OCI-LY1 (cell line): Measurements from ENCODE around the gene TTC21A.

Experiments used
- H2AFZ ChIP-seq: fragments of 200-600 bp; sonication (generic), shearing (Covaris generic); 2 replicates; pipeline ENCODE4 v1.6.0; 2014; ENCODE audit warnings: antibody characterized with exemption, mild to moderate bottlenecking, low read length
- H3F3A ChIP-seq: fragments of 200-600 bp; sonication (generic), shearing (Covaris generic); 2 replicates; pipeline ENCODE4 v1.6.0; 2014; ENCODE audit warnings: mild to moderate bottlenecking, antibody characterized with exemption, low read length, moderate library complexity; ENCODE audit not compliant: insufficient read depth
- H3K27ac ChIP-seq: fragments of 200-600 bp; sonication (generic); 2 replicates; pipeline ENCODE4 v1.5.1; 2014; ENCODE audit warnings: low read length, mixed run types, mild to moderate bottlenecking, low read depth; ENCODE audit not compliant: poor library complexity, severe bottlenecking
- H3K27me3 ChIP-seq: fragments of 200-600 bp; sonication (generic); 2 replicates; pipeline ENCODE4 v1.6.0; 2014; ENCODE audit warnings: antibody characterized with exemption, mild to moderate bottlenecking, low read length, moderate library complexity; ENCODE audit not compliant: insufficient read depth
- H3K36me3 ChIP-seq: fragments of 200-600 bp; sonication (generic); 2 replicates; pipeline ENCODE4 v1.6.1; 2014; ENCODE audit warnings: mild to moderate bottlenecking, antibody characterized with exemption, low read length, moderate library complexity, mixed read lengths; ENCODE audit not compliant: insufficient read depth
- H3K4me1 ChIP-seq: fragments of 200-600 bp; sonication (generic); 2 replicates; pipeline ENCODE4 v1.5.1; 2014; ENCODE audit warnings: mild to moderate bottlenecking, low read length, moderate library complexity; ENCODE audit not compliant: insufficient read depth, severe bottlenecking
- H3K4me2 ChIP-seq: fragments of 200-600 bp; sonication (generic), shearing (Covaris generic); 2 replicates; pipeline ENCODE4 v1.6.1; 2014; ENCODE audit warnings: low read length
- H3K4me3 ChIP-seq: fragments of 200-600 bp; sonication (generic); 2 replicates; pipeline ENCODE4 v1.5.1; 2014; ENCODE audit warnings: low read length, low read depth, mild to moderate bottlenecking, mixed read lengths; ENCODE audit not compliant: poor library complexity, severe bottlenecking
- H3K79me2 ChIP-seq: fragments of 200-600 bp; shearing (Covaris generic); 2 replicates; pipeline ENCODE4 v1.6.1; 2016; ENCODE audit warnings: mixed run types, low read length, mixed read lengths; ENCODE audit not compliant: insufficient read depth
- H3K9ac ChIP-seq: fragments of 200-600 bp; sonication (generic), shearing (Covaris generic); 2 replicates; pipeline ENCODE4 v1.6.1; 2014; ENCODE audit warnings: mild to moderate bottlenecking, low read length, mixed read lengths
- H3K9me2 ChIP-seq: fragments of 200-600 bp; sonication (generic), shearing (Covaris generic); 2 replicates; pipeline ENCODE4 v1.6.1; 2014; ENCODE audit warnings: low read depth, mild to moderate bottlenecking, low read length, mixed read lengths
- H3K9me3 ChIP-seq: fragments of 200-600 bp; shearing (Covaris generic); 2 replicates; pipeline ENCODE4 v1.6.1; 2014; ENCODE audit warnings: low read length, mixed read lengths
- H4K20me1 ChIP-seq: fragments of 200-600 bp; sonication (generic), shearing (Covaris generic); 2 replicates; pipeline ENCODE4 v1.6.0; 2016; ENCODE audit warnings: mild to moderate bottlenecking, low read length; ENCODE audit not compliant: insufficient read depth
- EZH2 ChIP-seq: fragments of 200-600 bp; sonication (generic), shearing (Covaris generic); IDR thresholded peaks from 2 replicates; pipeline ENCODE4 v1.8.0; 2017; ENCODE audit warnings: borderline replicate concordance, mixed run types, mild to moderate bottlenecking, antibody characterized with exemption, low read length, moderate library complexity, mixed read lengths
- TF ChIP-seq, protein P1 (sequence below): fragments of 200-600 bp; sonication (generic), shearing (Covaris generic); IDR thresholded peaks from 2 replicates; pipeline ENCODE4 v1.5.1; 2017; ENCODE audit warnings: mild to moderate bottlenecking, antibody characterized with exemption, low read length, moderate library complexity, mixed read lengths

The TTC21A gene

DNA sequence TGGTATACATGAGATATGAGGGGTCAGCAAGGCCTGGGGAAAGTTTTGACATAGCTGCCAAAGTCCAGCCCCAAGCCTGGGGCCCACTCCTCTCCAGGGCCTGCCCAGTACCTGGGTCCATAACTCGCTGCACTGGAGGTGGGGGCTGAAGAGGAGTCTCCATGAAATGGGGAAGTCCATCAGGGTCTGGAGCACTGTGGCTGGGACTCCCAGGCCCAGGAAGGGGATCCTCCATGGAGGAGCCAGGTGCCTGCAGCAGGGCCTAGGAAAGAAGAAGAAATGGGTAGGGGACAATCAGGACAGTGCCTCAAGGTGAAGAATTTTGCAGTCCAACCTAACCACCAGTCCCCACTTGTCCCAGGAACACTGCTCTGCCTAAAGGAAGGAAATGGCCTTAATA is 8.2 kb upstream of the TTC21A start:
- no peaks in the 10 kb centered on the region for H3K9me2 ChIP-seq
- TF ChIP-seq EZH2, result no peak
- TF ChIP-seq, protein P1, sequence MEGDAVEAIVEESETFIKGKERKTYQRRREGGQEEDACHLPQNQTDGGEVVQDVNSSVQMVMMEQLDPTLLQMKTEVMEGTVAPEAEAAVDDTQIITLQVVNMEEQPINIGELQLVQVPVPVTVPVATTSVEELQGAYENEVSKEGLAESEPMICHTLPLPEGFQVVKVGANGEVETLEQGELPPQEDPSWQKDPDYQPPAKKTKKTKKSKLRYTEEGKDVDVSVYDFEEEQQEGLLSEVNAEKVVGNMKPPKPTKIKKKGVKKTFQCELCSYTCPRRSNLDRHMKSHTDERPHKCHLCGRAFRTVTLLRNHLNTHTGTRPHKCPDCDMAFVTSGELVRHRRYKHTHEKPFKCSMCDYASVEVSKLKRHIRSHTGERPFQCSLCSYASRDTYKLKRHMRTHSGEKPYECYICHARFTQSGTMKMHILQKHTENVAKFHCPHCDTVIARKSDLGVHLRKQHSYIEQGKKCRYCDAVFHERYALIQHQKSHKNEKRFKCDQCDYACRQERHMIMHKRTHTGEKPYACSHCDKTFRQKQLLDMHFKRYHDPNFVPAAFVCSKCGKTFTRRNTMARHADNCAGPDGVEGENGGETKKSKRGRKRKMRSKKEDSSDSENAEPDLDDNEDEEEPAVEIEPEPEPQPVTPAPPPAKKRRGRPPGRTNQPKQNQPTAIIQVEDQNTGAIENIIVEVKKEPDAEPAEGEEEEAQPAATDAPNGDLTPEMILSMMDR, result no peak
- no peak overlapping the region for H3K4me3 ChIP-seq
- H4K20me1 ChIP-seq, result no peaks in the 10 kb centered on the region
- no peaks in the 10 kb centered on the region for H3K4me1 ChIP-seq
- no peaks in the 10 kb centered on the region for H3K79me2 ChIP-seq
- H3K27ac ChIP-seq, result no peak overlapping the region
- H3K9me3 ChIP-seq, result no peaks in the 10 kb centered on the region
- no peaks in the 10 kb centered on the region for H3K27me3 ChIP-seq
- H3K36me3 ChIP-seq, result peaks cover 58% of the 10 kb centered on the region; the same call in 1 of the 2 replicates
- no peak overlapping the region for H2AFZ ChIP-seq
- H3F3A ChIP-seq, result no peaks in the 10 kb centered on the region
- H3K4me2 ChIP-seq, result no peak overlapping the region
- H3K9ac ChIP-seq, result no peak overlapping the region

DNA sequence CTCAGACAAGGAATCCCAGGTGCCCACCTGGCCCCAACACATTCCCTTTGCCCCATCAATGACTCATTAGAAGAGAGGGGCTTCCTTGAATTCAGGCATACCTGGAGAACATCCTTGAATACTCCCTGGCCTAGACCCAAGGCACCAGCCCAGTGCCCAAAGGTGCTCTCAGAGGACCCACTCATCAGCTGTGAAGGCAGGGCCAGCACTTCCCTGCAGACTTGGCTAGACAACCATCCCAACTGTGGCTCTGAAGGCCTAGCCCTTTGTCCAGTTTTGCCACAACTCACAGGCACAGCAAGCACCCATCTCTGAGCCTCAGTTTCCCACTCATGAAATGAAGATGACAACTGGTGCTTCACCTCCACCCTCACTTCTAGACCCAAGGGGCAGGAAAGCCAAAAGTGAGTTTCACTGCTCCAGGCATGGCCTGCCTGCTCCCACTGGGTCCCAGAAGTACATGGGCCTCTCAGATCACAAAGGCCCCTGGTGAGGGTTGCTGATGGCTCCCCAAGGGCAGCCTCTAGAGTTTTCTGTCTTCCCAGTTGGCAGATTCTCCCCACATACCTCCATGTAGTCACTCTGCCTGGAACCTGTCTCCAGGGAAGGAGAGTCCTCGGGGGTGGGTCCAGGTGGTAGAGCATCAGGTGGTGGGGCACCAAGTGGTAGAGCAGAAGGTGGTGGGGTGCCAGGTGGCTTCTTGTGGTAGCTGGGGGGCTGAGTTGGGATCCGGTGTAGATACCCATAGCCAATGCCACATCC is 7.6 kb upstream of the TTC21A start:
- Histone ChIP-seq H2AFZ (no peak overlapping the region), H3K4me1 (no peaks in the 10 kb centered on the region), H3K27me3 (no peaks in the 10 kb centered on the region), H3K27ac (no peak overlapping the region), H3K79me2 (no peaks in the 10 kb centered on the region), H3K36me3 (peaks cover 51% of the 10 kb centered on the region; the same call in 1 of the 2 replicates), H3K9ac (no peak overlapping the region), H3F3A (no peaks in the 10 kb centered on the region), H3K4me2 (no peak overlapping the region), H3K9me3 (no peaks in the 10 kb centered on the region), H4K20me1 (no peaks in the 10 kb centered on the region), H3K9me2 (no peaks in the 10 kb centered on the region), H3K4me3 (no peak overlapping the region)
- no peak for TF ChIP-seq EZH2
- TF ChIP-seq, protein P1, result no peak

DNA sequence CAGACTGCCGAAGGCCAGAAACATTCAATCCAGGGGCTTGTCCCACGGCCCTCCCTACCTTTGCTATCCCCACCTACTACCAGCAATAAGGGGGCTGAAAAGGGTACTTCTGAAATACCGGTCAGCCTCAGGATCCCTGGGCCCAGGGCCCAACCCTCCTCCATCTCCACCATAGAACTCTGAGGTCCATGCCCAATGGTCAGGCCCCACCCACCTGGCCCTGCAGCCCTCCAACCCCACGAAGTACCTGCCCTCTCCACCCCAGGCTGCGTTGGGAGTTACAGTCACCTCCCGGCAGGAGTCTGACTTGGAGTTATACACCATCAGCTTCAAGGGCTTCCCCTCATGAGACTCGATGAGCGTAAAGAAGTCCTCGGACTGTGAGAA is 7.0 kb upstream of the TTC21A start:
- no peak overlapping the region for H3K27ac ChIP-seq
- H3K4me1 ChIP-seq, result peaks cover 4% of the 10 kb centered on the region
- H3K9ac ChIP-seq, result no peak overlapping the region
- no peak overlapping the region for H2AFZ ChIP-seq
- H3K79me2 ChIP-seq, result no peaks in the 10 kb centered on the region
- no peaks in the 10 kb centered on the region for H3K27me3 ChIP-seq
- H3F3A ChIP-seq, result no peaks in the 10 kb centered on the region
- no peak for TF ChIP-seq EZH2
- TF ChIP-seq, protein P1, result no peak
- no peak overlapping the region for H3K4me2 ChIP-seq
- no peaks in the 10 kb centered on the region for H4K20me1 ChIP-seq
- no peaks in the 10 kb centered on the region for H3K9me3 ChIP-seq
- H3K9me2 ChIP-seq, result no peaks in the 10 kb centered on the region
- H3K36me3 ChIP-seq, result peaks cover 46% of the 10 kb centered on the region; the same call in 1 of the 2 replicates
- no peak overlapping the region for H3K4me3 ChIP-seq
